Heart left ventricle (tissue), 13 donors: ENCODE measurements around the gene TANGO6.
"Not testable (repeated sequence)": the region's sequence is repeated elsewhere in the genome, so short reads cannot be mapped to it uniquely, and the experiment has no call there.

ENCODE experiments used
- POLR2A ChIP-seq, 2 donors: fragments of 450-650 bp; IDR thresholded peaks; one replicate each; pipeline ENCODE4 v1.6.1; 2017; ENCODE audit warnings: antibody characterized with exemption in 2 of 2, mild to moderate bottlenecking in 2 of 2, moderate library complexity in 2 of 2
- TF ChIP-seq, protein P1 (sequence below), 12 donors: fragments of 200-600 bp; sonication (generic) in 4 of 12; IDR thresholded peaks; one replicate each; pipeline versions ENCODE4 v1.5.0 to v1.8.0; 2018 to 2022; ENCODE audit warnings: antibody characterized with exemption in 12 of 12, mild to moderate bottlenecking in 5 of 12
- donor health status: ischemic (EF 13 %, LVEDD 7.1; RV severe dilation, severe dysfunction).
- donor health status: DM: no; HTN: yes; CAD: no.
- donor health status: DM: no; HTN: no; CAD: no.
- donor health status: ischemic (EF 25% LVEDD 6.9; RV normal size, moderate dysfunction).
- donor health status: ischemic (EF 25% LVEDD 5.7; RV mildly dilated, moderate dysfunction).
- donor health status: ischemic (EF 35%, LVEDD 5.7; RV mildly dilated, moderate dysfunction).
- donor health status: nonischemic (EF 11% LVEDD 7.7; RV severe dilation, severe dysfunction).
- donor health status: DM: yes; HTN: yes; CAD: no.
- donor health status: PGD.
- donor health status: ischemic (EF 29% LVEDD 5.4; RV normal size, mild dysfunction).
- donor health status: nonischemic (EF 23%, LVEDD 6.1; RV moderate dilation, normal function).

DNA sequence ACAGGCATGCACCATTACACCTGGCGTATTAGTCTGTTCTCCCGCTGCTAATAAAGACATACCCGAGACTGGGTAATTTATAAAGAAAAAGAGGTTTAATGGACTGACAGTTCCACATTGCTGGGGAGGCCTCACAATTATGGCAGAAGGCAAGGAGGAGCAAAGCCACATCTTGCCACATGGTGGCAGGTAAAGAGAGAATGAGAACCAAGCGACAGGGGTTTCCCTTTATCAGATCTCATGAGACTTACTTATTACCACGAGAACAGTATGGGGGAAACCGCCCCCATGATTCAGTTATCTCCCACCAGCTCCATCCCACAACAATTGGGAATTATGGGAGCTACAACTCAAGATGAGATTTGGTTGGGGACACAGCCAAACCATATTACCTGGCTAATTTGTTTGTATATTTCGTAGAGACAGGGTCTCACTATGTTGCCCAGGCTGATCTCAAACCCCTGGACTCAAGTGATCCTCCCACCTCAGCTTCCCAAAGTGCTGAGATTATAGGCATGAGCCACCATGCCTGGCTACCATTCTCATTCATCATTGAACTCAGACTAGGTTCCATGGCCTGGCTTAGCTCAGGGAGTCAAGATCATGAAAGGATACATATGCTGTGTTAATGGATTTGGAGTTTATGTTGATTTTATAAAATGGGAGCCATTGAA is 147.0 kb downstream of the TANGO6 start:
- TF ChIP-seq, protein P1, sequence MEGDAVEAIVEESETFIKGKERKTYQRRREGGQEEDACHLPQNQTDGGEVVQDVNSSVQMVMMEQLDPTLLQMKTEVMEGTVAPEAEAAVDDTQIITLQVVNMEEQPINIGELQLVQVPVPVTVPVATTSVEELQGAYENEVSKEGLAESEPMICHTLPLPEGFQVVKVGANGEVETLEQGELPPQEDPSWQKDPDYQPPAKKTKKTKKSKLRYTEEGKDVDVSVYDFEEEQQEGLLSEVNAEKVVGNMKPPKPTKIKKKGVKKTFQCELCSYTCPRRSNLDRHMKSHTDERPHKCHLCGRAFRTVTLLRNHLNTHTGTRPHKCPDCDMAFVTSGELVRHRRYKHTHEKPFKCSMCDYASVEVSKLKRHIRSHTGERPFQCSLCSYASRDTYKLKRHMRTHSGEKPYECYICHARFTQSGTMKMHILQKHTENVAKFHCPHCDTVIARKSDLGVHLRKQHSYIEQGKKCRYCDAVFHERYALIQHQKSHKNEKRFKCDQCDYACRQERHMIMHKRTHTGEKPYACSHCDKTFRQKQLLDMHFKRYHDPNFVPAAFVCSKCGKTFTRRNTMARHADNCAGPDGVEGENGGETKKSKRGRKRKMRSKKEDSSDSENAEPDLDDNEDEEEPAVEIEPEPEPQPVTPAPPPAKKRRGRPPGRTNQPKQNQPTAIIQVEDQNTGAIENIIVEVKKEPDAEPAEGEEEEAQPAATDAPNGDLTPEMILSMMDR (IDR thresholded peaks at IDR 0.05) = not testable (repeated sequence)
- TF ChIP-seq POLR2A (IDR thresholded peaks at IDR 0.05) = not testable (repeated sequence)
